Activated CD4-positive, alpha-beta T cell treated with anti-CD3 and anti-CD28 coated beads, Interleukin-2, amount 50 U/mL, for 4 hours (primary cell): ENCODE results near the gene ALS2.
"Not testable (repeated sequence)": the region's sequence is repeated elsewhere in the genome, so short reads cannot be mapped to it uniquely, and the experiment has no call there.

Source experiments
- DNase-seq, 2 experiments: peaks; one replicate each; pipeline ENCODE4 v3.0.0-alpha.2; 2020

The ALS2 gene

GRCh38 chr2:201746551-201746950, 34.2 kb downstream of the ALS2 start:
- DNase-seq: no peak

GRCh38 chr2:201735486-201735885, 45.2 kb downstream of the ALS2 start:
- no peak for DNase-seq

GRCh38 chr2:201734111-201734510, 46.6 kb downstream of the ALS2 start:
- DNase-seq: no peak

- DNase-seq: no peak
These were observed 47.2 kb downstream of the ALS2 start for GRCh38 chr2:201733544-201733943.

- no peak for DNase-seq
These were observed 50.0 kb downstream of the ALS2 start for GRCh38 chr2:201730651-201731285.

- DNase-seq: no peak
These were observed 65.3 kb downstream of the ALS2 start for GRCh38 chr2:201715459-201715858.

- DNase-seq: no peak
These were observed 68.0 kb downstream of the ALS2 start for GRCh38 chr2:201712726-201713125.

- no peak for DNase-seq
These were observed 71.0 kb downstream of the ALS2 start for GRCh38 chr2:201709747-201710146.

GRCh38 chr2:201709049-201709448, 71.7 kb downstream of the ALS2 start:
- no peak for DNase-seq

GRCh38 chr2:201707753-201708152, 73.0 kb downstream of the ALS2 start:
- DNase-seq: no peak

- DNase-seq: no peak
These were observed 73.6 kb downstream of the ALS2 start for GRCh38 chr2:201707142-201707541.

GRCh38 chr2:201704536-201704935, 76.2 kb downstream of the ALS2 start:
- no peak for DNase-seq

- DNase-seq: no peak
These were observed 79.1 kb downstream of the ALS2 start for GRCh38 chr2:201701646-201702045.

- DNase-seq: no peak
These were observed 81.3 kb downstream of the ALS2 start for GRCh38 chr2:201699416-201699815.

GRCh38 chr2:201698588-201699226, 82.0 kb downstream of the ALS2 start, which contains the start of gene MPP4:
MPP4 (minus strand) TSS chr2:201698644; CDS start chr2:201693954, 4,690 bp downstream.
- no peak for DNase-seq

GRCh38 chr2:201697899-201698298, 82.8 kb downstream of the ALS2 start:
- no peak for DNase-seq

- DNase-seq: no peak
These were observed 84.5 kb downstream of the ALS2 start for GRCh38 chr2:201696151-201696659.

- no peak for DNase-seq
These were observed 95.6 kb downstream of the ALS2 start for GRCh38 chr2:201685156-201685555.

- no peak for DNase-seq
These were observed 100.0 kb downstream of the ALS2 start for GRCh38 chr2:201680743-201681142.

GRCh38 chr2:201678401-201678800, 102.3 kb downstream of the ALS2 start:
- no peak for DNase-seq

GRCh38 chr2:201675454-201675853, 105.3 kb downstream of the ALS2 start:
- DNase-seq: no peak

GRCh38 chr2:201674794-201675193, 105.9 kb downstream of the ALS2 start:
- no peak for DNase-seq

- no peak for DNase-seq
These were observed 106.4 kb downstream of the ALS2 start for GRCh38 chr2:201674298-201674697.

GRCh38 chr2:201673546-201673945, 107.2 kb downstream of the ALS2 start:
- DNase-seq: no peak

- not testable (repeated sequence) for DNase-seq
These were observed 109.5 kb downstream of the ALS2 start for GRCh38 chr2:201671205-201671604.
